Stimulated activated CD4-positive, alpha-beta T cell treated with anti-CD3 and anti-CD28 coated beads, Interleukin-2, amount 100 ng/mL, for 4 hours (primary cell): ENCODE results near the gene TMEFF2.
"Not testable (repeated sequence)": the region's sequence is repeated elsewhere in the genome, so short reads cannot be mapped to it uniquely, and the experiment has no call there.

Experiments
- DNase-seq: peaks from one replicate; pipeline ENCODE4 v3.0.0-alpha.2; 2020; ENCODE audit warnings: low read depth

Gene TMEFF2

GRCh38 chr2:191931329-191931728 lies 263.4 kb downstream of the TMEFF2 start:
- DNase-seq, result no peak

- no peak for DNase-seq
Measured at GRCh38 chr2:191930205-191930604, 264.5 kb downstream of the TMEFF2 start.

- DNase-seq, result no peak
Measured at GRCh38 chr2:191929288-191929687, 265.4 kb downstream of the TMEFF2 start.

DNA sequence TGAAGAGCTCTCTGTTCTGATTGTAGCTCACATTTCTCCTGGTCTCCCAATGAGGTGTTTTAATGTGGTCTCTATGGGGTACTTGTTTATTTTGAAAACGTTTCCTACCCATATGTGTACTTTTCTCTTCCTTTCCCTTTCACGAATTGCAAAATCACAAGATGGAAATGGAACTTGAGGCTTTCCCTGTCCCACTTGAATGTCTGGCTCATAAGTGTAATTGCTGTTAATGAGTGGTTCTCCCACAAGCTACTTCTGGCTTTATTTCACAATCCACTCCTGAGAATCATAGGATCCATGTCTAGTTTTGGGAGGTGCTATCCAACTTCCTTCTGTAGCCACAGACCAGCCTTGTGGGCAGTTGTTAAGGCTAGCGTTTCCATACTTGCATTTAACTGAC lies 266.7 kb downstream of the TMEFF2 start:
- no peak for DNase-seq

- DNase-seq, result no peak
Measured at GRCh38 chr2:191927319-191927867, 267.3 kb downstream of the TMEFF2 start.

GRCh38 chr2:191926671-191927070 lies 268.1 kb downstream of the TMEFF2 start:
- no peak for DNase-seq

GRCh38 chr2:191923652-191923997 lies 271.1 kb downstream of the TMEFF2 start:
- no peak for DNase-seq

- no peak for DNase-seq
Measured at GRCh38 chr2:191922736-191923651, 271.7 kb downstream of the TMEFF2 start.

DNA sequence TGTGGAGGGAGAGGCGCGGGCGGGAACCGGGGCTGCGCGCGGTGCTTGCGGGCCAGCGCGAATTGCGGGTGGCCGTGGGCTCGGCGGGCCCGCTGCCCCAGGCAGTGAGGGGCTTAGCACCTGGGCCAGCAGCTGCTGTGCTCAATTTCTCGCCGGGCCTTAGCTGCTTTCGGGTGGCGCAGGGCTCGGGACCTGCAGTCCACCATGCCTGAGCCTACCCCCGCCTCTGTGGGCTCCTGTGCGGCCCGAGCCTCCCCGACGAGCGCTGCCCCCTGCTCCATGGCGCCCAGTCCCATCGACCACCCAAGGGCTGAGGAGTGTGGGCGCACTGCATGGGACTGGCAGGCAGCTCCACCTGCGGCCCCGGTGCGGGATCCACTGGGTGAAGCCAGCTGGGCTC lies 273.1 kb downstream of the TMEFF2 start:
- not testable (repeated sequence) for DNase-seq

- no peak for DNase-seq
Measured at GRCh38 chr2:191920502-191920901, 274.2 kb downstream of the TMEFF2 start.

GRCh38 chr2:191917967-191918651 lies 276.6 kb downstream of the TMEFF2 start:
- no peak for DNase-seq

DNA sequence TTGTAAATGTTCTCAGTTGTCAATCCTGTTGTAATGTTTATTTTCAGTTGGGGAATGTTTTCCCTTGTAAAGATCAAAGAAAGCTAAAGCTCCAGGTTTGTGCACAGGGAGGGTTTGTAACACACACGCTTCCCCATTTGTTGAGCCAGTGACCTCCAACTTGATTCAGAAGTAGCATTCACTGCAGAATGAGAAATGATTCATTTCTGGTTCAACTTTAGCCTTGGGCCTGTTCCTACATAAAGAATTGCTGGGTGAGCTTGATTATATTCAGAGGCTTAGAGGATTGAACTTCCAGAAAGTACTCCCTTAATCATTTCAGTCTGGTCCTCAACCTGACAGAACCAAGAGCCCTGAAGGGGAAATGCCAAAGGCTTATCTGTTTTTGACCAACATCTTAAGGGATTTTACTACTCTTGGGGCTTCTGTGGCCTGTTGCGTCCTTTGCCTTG lies 277.3 kb downstream of the TMEFF2 start:
- no peak for DNase-seq

DNA sequence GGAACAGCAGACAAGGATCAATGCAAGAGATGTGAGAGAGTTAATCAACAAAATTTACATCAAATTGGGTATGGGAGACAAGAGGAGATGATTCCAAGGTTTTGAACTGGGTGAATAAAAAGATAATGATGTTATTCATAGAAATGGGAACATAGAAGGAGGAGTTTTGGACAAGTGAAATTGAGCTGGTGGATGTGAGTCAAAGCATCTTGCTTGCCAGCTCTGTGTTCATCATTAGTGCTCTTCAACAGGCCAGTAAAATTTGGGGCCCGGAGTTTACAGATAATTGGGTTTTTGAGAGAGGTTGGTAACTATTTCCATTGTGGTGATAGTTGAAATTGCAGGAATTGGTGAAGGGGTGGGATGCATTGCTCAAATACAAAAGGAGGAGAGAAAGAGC lies 277.9 kb downstream of the TMEFF2 start:
- no peak for DNase-seq

DNA sequence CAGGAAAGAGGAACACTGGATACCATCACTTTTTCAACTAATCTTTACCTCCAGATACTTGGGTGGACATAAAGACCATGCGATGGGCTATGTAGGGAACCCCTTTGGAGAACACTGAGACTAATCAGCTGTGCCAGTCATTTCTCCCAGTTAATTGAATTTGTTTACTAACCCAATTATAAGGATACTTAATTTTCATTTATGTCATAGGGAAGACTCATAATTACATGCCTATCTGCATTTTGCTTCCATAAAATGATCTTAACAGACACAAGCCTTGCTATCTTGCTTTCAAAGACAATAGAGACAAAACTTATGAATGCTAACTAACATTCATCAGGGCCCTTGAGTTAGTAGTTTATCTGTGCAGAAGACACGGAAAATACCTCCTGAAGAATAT lies 279.0 kb downstream of the TMEFF2 start:
- DNase-seq, result no peak

DNA sequence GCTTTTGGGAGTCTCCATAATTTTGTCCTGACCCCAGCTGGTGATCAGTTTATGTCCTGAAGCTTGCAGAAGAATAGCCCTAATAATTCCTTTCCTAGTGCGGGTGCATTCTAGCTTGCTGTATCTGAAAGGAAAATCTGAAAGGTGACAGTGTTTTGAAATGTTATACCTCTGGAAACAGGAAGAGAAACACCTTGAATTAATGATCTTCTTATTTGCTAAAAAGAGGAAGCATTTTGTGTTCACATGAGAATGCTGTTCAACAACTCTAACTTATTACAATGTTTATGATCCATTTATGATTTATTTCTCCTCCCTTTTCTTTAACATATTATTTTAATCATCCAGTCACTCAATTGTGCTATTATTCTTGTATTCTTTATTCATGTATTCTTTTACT lies 280.9 kb downstream of the TMEFF2 start:
- DNase-seq, result no peak

GRCh38 chr2:191912764-191913163 lies 282.0 kb downstream of the TMEFF2 start:
- no peak for DNase-seq

DNA sequence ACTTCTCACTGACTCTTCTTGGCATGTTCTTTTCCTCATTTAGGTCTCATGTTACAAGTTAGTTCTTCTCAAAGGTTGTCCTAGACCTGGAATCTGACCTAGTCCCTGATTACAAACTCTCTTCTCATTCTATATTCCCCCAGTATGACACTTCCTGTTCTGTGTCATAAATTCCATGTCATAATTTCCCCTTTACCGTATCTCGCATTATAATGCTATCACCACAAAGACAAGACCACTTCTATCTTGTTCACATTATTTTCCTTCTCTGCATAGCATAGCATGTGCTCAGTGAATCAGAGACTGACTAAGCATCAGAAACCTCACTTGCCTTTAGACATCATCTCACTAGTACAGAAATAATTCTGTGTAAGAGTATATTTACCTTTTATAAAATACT lies 284.2 kb downstream of the TMEFF2 start:
- no peak for DNase-seq

- DNase-seq, result no peak
Measured at GRCh38 chr2:191908874-191909273, 285.9 kb downstream of the TMEFF2 start.

- DNase-seq, result no peak
Measured at GRCh38 chr2:191907545-191907944, 287.2 kb downstream of the TMEFF2 start.

DNA sequence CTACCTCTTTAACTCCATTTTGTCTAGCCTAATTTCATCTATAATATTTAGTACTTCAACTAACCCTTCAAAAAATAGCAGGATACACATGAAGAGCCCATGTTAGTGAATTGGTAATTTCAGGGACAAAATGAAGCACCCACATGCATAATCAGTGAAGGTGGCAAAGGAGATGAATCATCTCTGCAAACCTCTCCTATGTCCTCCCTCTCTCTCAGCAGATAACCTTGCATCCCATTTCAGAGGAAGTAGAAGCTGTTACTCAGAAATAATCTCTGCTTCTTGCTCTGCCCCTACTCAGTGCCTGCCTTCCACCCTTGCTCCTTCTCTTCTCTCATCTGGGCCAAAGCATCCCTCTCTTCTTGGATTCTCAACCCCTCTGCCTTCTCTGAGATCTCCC lies 287.6 kb downstream of the TMEFF2 start:
- DNase-seq, result no peak

- DNase-seq, result no peak
Measured at GRCh38 chr2:191905336-191905735, 289.4 kb downstream of the TMEFF2 start.

DNA sequence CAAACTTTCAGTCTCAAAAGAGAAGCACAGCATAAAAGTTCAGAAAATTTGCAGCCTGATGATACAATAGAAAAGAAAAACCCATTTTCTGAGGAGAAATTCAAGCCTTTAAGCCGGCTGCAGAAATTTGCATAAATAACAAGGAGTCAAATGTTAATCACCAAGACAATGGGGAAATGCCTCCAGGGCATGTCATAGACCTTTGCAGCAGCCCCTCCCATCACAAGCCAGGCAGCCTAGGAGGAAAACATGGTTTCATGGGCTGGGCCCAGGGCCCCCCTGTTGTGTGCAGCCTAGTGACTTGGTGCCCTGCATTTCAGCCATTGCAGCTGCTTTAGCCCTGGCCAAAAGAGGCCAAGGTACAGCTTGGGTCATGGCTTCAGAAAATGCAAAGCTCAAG lies 293.7 kb downstream of the TMEFF2 start:
- no peak for DNase-seq

GRCh38 chr2:191899410-191899809 lies 295.3 kb downstream of the TMEFF2 start:
- DNase-seq, result no peak
